ENCODE data around the gene FAF1.
A peak's percentile ranks its signal among the peaks of the same experiment; 100 is the strongest.
"Not testable (repeated sequence)": the region's sequence is repeated elsewhere in the genome, so short reads cannot be mapped to it uniquely, and the experiment has no call there.

Gene FAF1

DNA sequence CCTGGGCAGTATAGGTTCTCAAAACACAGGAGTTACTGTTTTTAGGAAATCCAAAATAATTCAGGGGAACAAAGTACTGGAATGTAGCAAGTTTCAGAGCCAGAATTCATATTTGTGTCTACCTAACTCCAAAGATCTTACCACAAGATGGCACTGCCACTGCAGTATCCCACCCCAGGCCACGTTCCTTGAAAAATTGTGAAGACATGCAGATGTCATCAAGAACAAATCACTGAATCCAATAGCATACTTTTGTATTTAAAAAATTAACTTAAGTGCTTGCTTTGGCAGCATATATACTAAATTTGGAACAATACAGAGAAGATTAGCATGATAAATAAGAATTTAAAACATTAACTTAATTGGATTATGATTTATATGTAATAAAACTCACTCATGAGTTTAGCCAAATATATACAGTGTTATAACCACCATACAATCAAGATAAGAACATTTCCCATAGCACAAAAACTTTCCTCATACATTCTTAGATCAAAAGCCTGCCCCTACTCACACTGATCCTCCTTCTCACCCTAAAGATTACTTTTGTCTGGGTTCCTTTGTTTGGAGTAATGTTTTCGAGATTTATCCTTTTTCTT, 209.9 kb downstream of the FAF1 start:
- DNase-seq = peak in 1 of 3 donors; percentile 2

DNA sequence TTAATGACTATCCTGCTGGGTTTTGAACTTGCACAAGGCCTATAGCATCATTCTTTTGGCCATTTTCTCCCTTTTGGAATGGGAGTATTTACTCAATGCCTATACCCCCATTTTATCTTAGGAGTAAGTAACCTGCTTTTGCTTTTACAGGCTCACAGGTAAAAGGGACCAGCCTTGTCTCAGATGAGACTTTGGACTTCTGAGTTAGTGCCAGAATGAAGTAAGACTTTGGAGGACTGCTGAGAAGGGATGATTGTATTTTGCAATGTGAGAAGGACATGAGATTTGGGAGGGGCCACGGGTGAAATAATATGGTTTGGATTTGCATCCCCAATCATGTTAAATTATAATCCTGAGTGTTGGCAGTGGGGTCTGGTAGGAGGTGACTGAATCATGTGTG, 212.7 kb downstream of the FAF1 start:
- no peak for DNase-seq

DNA sequence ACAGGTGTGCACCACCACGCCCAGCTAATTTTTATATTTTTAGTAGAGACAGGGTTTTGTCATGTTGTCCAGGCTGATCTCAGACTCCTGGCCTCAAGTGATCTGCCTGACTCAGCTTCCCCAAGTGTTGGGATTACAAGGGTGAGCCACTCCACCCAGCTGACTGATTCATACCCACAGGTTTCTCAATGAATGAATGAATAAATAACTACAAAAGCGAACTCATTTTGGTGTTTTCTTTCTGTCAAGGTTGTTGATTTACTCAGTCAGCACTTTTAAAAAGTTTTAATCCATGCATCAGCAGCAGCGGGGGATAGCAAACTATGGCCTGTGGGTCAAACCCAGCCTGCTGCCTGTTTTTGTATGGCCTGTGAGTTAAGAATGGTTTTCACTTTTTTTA, 217.5 kb downstream of the FAF1 start:
- DNase-seq = no peak

DNA sequence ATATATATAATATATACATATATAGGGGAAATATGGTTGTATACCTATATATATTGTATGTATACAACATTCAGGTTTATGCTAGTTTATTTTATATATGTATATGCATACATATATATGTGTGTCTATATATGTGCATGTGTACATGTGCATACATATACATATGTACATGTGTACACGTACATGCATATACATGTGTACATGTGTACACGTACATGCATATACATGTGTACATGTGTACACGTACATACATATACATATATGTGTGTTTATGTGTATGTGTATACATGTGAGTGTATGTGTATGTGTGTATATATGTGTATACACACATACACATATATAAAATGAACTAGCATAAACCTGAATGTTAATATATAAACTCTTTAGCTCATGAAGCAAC, 220.9 kb downstream of the FAF1 start:
- no peak for DNase-seq

DNA sequence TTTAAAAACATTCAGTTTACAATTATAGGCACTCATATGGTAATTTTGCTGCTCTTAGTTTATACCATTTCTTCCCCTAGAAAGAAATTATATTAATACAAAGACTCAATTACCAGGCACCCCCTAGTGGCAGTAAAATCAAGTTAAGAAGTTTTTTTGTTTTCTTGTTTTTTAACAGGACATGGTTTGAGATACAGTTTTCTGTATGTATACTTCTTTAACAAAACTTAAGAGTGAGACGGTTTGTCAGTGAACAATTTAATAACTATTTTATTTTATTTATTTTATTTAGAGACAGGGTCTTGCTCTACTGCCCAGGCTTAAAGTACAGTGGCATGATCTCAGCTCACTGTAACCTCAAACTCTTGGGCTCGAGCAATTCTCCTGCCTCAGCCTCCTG, 224.6 kb downstream of the FAF1 start:
- DNase-seq = peak; percentile 26 to 42 (median 35)

DNA sequence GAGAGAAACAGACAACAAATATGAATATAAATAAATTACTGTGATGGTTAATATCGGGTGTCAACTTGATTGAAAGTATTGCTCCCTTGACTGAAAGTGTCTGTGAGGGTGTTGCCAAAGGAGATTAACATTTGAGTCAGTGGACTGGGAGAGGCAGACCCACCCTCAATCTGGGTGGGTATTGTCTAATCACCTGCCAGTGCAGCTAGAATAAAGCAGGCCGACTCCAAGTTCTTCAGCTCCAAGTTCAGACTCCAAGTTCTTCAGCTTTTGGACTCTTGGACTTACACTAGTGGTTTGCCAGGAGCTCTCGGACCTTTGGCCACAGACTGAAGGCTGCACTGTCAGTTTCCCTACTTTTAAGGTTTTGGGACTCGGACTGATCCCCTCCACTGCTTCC, 232.5 kb downstream of the FAF1 start:
- not testable (repeated sequence) for DNase-seq

DNA sequence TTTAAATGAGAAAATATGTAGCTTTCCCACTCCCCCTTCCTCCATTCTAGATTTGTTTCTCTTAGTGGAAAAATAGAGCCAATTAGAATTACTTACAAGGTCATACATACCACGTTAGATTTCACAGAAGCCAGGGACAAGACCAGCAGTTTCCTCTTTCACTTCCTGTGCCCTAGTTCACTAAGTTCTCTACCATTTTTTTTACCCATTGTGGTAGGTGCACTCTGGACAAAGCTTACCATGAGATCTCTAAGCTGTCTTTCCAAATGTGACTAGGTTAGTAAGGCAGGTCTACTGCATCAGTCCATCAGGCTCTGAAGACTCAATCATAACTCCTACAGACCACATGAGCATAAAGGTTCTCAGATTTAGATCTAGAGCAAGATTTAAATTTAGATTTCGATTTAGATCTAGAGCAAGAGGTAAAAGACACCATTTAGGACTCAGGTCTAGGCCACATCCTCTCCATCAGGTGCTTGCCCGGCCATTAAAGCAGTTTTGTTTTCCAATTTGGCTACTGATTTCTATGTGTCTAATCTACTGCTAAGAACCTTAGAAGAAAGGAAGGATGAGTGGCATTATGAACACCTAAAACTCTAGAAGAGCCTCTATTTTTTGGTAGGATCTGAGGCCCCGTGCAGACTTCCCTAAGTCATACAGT, 235.3 kb downstream of the FAF1 start:
- DNase-seq = peak; percentile 13 to 40 (median 36)

DNA sequence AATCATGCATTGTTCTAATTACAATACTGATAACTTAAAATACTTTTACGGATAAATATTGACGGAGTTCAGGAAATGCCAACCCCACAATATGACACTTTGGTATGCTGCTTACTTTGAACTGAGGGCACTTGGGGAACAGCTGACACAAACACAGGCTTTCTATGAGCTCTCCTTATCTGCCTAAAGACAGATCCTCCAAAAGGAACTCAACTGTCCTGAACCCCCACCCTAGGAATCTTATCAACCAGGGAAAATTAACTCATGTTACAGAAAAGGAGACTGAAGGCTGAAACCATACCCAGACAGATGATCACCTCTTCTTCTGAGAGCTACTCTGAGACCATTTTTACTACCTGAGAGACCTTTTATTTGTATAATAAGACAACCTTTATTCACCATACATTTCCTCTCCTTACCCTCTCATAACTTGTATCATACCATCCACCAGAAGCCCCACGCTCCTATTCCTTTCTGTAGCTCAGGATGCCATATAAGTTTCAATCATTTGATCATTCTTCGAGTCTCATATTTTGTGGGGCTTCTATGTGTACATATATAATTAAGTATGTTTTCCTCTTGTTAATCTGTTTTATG, 239.5 kb downstream of the FAF1 start:
- no peak for DNase-seq

DNA sequence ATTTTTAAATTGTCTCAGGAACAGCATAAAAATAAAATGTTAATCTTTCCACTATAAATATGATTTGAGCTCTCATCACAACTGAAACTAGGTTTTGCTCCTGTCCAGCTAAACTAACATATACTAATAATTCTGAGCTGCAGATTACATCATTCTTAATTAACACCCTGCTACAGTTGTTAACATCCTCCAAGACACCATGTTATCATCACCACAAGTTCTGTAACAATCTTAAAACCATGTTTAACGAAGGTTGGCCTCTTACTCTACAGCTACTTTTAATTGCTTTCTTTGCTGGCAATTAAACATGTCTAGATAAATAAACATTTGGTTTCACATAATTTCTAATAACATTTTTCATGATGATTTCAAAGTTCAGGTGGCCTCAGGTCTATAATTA, 240.9 kb downstream of the FAF1 start:
- no peak for DNase-seq

DNA sequence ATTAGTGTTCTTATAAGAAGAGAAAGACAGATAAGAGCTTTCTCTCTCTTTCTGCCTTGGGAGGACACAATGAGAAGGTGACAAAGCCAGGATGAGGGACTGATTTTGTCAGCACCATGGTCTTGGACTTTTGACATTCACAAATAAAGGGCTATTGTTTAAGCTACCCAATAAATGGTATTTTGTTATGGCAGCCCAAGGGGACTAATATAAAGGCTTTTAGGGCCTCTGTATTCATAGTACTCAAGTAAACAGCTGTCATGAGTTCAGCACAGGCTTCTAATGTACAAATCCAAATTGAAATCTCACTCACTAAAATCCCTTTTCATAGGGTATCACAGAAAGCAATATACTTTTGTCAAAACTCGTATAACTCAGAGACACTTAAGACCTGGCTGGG, 242.7 kb downstream of the FAF1 start:
- no peak for DNase-seq

DNA sequence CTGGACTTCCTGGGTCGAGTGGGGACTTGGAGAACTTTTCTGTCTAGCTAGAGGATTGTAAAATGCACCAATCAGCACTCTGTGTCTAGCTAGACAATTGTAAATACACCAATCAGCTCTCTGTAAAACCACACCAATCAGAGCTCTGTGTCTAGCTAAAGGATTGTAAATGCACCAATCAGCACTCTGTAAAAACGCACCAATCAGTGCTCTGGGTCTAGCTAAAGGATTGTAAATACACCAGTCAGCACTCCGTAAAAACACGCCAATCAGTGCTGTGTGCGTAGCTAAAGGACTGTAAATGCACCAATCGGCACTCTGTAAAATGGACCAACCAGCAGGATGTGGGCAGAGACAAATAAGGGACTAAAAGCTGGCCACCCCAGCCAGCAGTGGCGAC, 243.6 kb downstream of the FAF1 start:
- not testable (repeated sequence) for DNase-seq

DNA sequence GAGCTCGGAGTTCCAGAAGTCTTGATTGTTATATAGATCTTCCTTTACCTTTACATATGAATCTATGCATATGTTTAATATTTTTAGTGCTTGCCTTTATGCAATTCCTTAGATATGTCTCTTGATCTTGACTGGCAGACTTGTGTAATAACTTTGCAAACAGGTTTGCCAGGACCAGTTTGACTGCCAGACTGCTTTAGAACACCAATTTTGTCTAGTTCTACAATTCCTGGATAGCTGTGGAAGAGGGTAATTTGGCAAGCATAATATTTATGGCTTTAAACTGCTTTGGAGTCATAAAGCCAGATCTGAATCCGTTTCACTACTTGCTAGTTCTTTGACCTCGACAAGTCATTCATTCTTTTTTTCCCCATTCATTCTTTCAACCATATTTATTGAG, 250.0 kb downstream of the FAF1 start:
- no peak for DNase-seq

DNA sequence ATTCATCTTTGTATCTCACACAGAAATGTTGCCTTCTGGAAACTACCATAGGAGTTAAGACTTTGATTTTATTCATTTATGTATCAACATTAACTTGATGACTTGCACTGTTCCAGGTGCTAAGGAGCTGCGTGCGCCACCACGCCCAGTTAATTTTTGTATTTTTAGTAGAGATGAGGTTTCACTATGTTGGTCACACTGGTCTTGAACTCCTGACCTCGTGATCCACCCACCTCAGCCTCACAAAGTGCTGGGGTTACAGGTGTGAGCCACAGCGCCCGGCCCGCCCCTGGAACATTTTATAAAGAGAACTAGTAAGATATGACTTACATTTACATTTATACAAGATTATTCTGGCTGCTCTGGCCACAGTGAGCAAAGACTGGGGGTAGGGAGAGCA, 252.2 kb downstream of the FAF1 start:
- no peak for DNase-seq

DNA sequence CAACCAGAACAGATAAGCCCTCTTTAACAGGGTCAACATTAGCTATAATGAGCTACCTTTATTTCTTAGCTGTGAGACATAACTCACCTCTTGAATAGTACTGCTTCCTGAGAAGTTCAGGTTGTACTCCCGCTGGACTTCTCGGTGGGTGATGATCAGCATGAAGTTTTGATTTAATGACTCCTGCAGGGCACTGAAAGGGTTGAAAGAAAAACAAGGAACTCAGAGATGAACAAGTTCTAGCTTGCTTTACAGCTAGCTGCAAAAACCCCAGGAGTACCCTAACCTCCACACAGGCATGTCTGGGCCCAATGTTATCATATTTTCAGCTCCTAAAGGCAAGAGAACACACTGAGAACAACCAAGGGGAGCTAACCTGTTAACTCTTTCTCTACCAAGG, 254.4 kb downstream of the FAF1 start:
- DNase-seq = no peak

DNA sequence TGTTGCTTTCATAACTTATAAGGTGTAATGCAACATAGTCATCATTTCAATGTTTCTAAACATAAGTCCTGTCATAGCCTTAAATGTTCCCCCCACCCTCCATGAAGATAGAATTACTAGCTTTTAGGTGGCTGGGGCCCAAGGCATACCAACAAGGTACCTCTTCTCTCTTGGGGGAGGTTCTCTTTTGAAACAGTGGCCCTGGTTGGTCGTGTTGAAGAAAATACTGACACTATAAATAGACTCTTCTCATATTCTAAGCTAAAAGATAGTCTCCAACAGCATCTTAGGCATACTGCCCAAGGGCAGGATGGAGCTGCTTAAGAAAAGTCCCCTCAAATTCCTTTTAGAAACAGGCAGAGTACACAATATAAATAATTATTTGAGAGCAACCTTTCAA, 255.0 kb downstream of the FAF1 start:
- no peak for DNase-seq

DNA sequence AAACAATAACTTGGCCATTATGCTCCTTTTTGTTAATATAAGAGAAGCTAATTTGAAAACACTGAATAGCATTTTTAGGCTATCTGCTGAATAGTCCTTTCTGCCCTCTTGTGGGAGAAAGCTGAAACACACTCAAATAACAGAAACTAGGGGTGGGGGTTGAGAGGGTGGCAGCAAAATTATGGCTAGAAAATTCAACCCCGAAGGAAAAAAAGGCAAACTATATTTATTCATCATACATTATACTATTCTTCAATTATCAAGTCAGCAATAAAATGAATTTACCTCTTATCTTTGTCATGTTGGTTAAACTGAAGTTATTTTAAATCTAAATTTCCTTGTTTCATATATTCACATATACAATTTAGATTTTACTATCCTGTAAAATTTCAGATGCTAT, 255.9 kb downstream of the FAF1 start:
- DNase-seq = peak; percentile 40 to 57 (median 42)

DNA sequence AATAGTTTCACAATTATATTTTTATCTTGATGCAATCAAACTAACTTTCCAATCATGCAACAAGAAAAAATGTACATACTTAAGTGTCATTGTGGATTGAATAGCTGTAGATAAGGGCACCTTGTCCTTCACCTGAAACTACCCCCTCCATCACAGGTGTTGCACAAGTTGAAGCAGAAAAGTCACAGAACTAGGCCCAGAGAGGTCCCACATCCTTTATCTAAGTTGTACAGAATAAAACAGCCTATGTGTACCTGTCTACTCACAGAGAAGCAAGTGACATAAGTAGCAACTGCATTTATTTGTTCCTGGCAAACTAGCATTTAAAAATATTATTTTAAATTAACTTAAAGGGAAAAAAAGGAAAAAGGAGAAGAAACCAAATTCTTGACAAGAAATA, 256.8 kb downstream of the FAF1 start:
- DNase-seq = no peak

DNA sequence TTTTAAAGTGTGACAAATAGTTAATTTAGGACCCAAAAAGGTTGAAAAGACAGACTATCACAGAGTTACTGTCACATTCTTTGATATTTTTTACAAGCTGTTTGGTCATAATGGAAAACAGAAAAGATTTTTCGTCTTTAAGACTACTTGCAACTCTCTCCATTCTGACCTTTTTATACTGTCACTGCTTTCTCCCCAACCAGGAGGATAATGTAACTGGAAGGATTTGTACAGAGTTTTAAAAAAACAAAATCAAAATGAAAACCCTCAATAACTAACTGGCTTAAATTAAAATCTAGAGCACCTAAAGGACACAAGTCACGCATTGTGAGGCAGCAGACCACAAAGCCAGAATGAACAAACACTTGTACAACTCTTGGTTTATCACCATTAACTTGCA, 257.7 kb downstream of the FAF1 start:
- no peak for DNase-seq

DNA sequence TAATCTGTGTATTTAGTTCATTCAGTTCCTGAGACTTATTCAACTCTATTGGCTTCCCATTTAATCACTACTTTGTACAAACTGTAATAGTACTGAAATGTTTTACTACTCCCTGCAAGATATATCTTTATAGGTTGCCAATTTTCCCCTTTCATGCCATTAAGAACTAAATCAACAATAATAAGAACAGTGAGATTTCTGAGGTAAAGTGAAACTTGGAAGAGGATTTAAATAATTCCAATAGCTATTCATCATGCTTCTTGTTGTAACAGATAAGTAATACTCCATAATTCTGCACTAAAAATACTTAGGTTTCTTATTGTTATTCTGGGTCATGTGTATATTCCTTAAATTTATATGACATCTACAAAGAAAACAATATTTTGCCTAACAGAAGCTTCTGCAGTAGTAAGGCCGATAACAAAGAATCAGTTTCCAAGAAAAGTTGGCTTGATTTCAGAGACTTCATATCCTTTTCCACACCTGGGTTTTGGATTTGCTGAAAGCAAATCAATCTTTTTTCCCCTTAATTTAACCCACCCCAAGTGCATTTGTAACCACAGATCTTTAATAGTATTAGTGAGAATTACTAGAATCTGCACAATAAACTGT, 258.3 kb downstream of the FAF1 start:
- no peak for DNase-seq

DNA sequence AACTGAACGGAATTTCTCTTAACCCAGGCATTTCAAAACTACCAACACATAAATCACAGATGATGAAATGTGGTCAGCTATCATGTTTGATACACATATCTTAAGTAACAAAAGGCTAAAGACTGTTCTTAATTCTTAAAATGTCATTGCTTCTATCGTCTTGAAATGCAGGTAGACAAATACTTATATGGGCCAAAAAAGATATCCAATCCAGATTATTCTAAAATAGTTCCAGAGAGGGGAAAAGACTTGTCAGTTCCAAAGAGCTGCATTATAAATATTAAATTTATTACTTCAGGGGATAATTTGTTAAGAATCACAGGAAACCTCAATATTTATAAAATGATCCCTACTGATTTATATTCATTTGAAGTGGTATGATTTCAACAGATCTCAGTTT, 259.4 kb downstream of the FAF1 start:
- DNase-seq = no peak

DNA sequence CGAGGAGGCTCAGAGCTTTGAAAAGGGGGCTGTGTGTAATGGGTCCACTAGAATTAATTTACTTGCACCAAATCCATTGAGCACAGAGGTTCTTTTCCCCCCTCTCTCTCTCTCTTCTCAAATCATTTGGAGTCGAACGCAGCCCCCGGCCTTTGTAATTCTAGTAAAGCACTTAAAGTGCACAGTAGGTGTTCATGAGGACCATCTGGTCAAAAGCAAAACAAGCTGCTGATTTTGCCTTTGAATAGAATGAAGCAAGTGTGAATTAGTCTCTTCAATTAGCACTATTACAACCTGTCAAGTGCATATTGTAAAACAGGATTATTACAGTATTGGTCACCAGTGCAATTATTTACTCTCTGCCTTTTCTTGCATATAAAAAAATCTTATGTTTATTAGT, 259.9 kb downstream of the FAF1 start:
- no peak for DNase-seq

DNA sequence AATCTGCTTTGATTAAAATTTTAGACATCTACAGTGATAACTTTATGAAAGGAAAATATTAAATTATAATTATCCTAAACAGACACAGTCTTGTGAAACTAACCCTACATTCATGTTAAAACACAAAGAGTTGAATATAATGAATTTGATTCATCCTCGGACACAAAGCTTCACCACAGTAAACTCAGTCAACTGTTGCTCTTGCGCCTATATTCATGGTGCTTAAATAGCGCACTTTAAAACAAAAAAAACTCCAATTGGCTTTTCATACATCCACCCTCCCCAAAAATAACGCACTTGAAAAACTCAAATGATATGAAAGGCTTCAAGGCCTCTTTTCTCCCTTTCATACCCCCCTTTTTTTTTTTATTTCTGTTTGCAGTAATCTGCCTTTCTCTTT, 260.3 kb downstream of the FAF1 start:
- DNase-seq = no peak

DNA sequence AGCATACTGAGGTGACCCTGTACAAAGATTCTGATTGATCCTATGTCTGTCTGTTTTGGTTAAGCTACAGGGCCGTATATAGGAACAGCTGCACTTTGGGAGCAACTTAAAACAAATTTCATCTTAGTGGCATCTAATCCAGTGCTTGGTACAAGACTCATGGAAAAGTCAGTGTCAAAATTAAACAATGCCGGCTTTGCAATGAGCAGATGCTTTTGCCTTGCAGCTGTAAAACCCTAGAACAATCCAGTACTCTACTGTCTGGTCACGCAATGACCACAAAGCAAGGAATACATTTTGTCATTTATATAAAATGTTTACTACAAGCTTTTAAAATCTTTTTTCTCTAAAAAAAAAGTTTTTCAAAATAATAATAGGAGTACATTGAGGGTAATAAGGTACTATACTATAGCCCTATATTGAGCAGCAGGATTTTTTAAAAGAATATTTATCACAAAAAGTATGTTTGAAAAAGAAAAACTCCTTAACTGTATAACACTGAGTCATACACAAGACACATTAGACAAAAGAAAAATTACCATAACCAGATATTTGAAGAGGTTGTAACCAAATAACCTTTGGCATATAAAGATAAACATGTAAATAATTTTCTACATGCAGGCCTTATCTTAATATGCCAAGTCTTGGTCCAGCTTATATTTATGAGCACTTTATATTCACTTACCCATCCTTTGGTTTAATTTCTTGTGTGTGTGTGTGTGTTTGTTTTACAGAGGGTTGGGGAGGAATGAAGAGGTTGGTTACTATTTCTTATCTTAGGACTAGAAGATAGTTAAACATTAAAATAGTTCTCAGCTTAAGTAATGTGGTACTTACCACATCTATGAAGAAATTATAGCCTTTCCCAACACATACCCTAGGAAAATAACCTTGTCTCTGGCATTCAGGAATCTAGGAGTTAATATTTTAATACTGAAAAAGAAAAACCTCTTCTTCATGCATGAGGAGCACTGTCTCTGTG, 262.3 kb downstream of the FAF1 start:
- DNase-seq = no peak

Measured in suppressor macrophage treated with lipopolysaccharide for 1 hour (primary cell).